ENCODE measurements around the gene PIGU. TPM values are rescaled to one million over a fixed set of nuclear protein-coding genes. Genes with fewer than 3 reads are reported as not detected.

The PIGU gene
- total and polyA plus RNA-seq, 2 of the 13 experiments (the other 11 are each of a cell fraction or from before 2014, with no cell fraction given): 45.5 to 231 TPM

DNA sequence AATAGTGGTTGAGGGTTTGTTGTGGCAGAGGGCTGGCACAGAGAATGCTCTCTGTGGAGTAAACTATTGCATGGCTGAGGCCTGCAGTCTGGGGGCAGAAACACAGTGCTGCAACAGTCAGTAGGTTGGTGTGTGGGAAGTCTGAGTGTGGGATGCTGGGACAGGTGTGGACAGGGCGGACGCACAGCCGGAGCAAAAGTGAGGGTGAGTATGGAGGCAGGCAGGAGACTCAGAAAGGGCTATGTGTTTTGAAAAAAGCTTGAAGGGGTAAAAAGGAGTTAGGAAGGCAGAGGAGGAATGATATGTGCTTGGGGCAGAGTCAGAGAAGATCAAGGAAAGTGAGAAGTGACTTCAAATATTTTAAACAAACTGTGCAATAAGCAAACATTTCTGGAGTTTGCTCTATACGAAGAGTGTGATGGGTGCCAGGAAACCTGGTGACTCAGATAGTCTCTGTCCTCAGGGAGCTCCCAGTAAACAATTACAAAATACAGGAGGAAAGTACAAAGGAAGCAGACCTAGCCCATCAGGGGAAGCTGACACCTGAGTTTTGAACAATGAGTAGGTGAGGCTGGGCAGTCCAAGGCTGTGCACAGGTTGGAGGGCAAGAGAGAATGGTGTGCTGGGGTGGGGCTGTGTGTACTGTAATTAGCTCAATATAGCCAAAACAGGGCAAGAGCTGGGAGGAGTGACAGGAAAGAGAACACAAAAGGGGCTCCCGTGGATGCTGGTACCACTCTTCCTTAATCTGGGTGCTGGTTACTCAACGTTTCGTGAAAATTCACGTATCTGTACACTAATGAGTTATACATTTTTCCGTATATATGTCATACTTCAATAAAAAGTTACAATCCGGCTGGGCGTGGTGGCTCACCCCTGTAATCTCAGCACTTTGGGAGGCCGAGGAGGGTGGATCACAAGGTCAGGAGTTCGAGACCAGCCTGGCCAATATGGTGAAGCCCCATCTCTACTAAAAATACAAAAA, 55.2 kb downstream of the PIGU start (continued):
- TF ChIP-seq, protein P1, sequence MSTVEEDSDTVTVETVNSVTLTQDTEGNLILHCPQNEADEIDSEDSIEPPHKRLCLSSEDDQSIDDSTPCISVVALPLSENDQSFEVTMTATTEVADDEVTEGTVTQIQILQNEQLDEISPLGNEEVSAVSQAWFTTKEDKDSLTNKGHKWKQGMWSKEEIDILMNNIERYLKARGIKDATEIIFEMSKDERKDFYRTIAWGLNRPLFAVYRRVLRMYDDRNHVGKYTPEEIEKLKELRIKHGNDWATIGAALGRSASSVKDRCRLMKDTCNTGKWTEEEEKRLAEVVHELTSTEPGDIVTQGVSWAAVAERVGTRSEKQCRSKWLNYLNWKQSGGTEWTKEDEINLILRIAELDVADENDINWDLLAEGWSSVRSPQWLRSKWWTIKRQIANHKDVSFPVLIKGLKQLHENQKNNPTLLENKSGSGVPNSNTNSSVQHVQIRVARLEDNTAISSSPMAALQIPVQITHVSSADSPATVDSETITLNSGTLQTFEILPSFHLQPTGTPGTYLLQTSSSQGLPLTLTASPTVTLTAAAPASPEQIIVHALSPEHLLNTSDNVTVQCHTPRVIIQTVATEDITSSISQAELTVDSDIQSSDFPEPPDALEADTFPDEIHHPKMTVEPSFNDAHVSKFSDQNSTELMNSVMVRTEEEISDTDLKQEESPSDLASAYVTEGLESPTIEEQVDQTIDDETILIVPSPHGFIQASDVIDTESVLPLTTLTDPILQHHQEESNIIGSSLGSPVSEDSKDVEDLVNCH (CRISPR knock-in tag; IDR thresholded peaks at IDR 0.05): 0 out of 2 replicates have a peak, but pooled peaks have one; percentile 9
- TF ChIP-seq, protein P2, sequence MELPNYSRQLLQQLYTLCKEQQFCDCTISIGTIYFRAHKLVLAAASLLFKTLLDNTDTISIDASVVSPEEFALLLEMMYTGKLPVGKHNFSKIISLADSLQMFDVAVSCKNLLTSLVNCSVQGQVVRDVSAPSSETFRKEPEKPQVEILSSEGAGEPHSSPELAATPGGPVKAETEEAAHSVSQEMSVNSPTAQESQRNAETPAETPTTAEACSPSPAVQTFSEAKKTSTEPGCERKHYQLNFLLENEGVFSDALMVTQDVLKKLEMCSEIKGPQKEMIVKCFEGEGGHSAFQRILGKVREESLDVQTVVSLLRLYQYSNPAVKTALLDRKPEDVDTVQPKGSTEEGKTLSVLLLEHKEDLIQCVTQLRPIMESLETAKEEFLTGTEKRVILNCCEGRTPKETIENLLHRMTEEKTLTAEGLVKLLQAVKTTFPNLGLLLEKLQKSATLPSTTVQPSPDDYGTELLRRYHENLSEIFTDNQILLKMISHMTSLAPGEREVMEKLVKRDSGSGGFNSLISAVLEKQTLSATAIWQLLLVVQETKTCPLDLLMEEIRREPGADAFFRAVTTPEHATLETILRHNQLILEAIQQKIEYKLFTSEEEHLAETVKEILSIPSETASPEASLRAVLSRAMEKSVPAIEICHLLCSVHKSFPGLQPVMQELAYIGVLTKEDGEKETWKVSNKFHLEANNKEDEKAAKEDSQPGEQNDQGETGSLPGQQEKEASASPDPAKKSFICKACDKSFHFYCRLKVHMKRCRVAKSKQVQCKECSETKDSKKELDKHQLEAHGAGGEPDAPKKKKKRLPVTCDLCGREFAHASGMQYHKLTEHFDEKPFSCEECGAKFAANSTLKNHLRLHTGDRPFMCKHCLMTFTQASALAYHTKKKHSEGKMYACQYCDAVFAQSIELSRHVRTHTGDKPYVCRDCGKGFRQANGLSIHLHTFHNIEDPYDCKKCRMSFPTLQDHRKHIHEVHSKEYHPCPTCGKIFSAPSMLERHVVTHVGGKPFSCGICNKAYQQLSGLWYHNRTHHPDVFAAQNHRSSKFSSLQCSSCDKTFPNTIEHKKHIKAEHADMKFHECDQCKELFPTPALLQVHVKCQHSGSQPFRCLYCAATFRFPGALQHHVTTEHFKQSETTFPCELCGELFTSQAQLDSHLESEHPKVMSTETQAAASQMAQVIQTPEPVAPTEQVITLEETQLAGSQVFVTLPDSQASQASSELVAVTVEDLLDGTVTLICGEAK (IDR thresholded peaks at IDR 0.05): no peak; the same call in 1 of the 2 replicates
- TF ChIP-seq, protein P2 (CRISPR knock-in tag; IDR thresholded peaks at IDR 0.05): no peak; the same call in 1 of the 2 replicates
- TF ChIP-seq ZC3H13 (CRISPR knock-in tag; IDR thresholded peaks at IDR 0.05) (peak; percentile 81; the same call in 1 of the 2 replicates), PAX8 (CRISPR knock-in tag; IDR thresholded peaks at IDR 0.05; ENCODE audit: borderline replicate concordance) (no peak), SIX1 (CRISPR knock-in tag; IDR thresholded peaks at IDR 0.05; ENCODE audit: borderline replicate concordance) (peak; percentile 84; the same call in 1 of the 2 replicates), SRSF4 (IDR thresholded peaks at IDR 0.05; ENCODE audit: low read depth, low read length, poor library complexity, severe bottlenecking) (no peak), HNRNPLL (IDR thresholded peaks at IDR 0.05; ENCODE audit: low read depth, low read length, poor library complexity, severe bottlenecking) (no peak), NFATC3 (CRISPR knock-in tag; IDR thresholded peaks at IDR 0.05) (0 out of 2 replicates have a peak, but pooled peaks have one; percentile 18), ZNF138 (CRISPR knock-in tag; IDR thresholded peaks at IDR 0.05; ENCODE audit: low read depth) (no peak), NR2F1 (CRISPR knock-in tag; IDR thresholded peaks at IDR 0.05) (peak; percentile 45 to 61; a peak in 3 of 4 replicates), FOXO4 (CRISPR knock-in tag; conservative IDR thresholded peaks at IDR 0.05) (peak; percentile 40; the same call in 1 of the 2 replicates), PITX1 (CRISPR knock-in tag; IDR thresholded peaks at IDR 0.05) (peak; percentile 95)
